ENCODE data around the gene SCFD2.

Gene SCFD2

GRCh38 chr4:53123819-53124218, 242.0 kb downstream of the SCFD2 start:
- no peak for DNase-seq (ENCODE audit: low read depth)

GRCh38 chr4:53123171-53123570, 242.7 kb downstream of the SCFD2 start:
- no peak for DNase-seq (ENCODE audit: low read depth)
- H3K4me3 ChIP-seq (ENCODE audit: low read depth, low read length): no peak overlapping the region

More at GRCh38 chr4:53123819-53124218, 242.0 kb downstream of the SCFD2 start:
- no peak overlapping the region for H3K4me3 ChIP-seq (ENCODE audit: low read depth, low read length)

GRCh38 chr4:53122280-53123116, 243.4 kb downstream of the SCFD2 start:
- no peak for DNase-seq (ENCODE audit: low read depth)
- H3K4me3 ChIP-seq (ENCODE audit: low read depth, low read length): no peak overlapping the region

- no peak overlapping the region for H3K4me3 ChIP-seq (ENCODE audit: low read depth, low read length)
- DNase-seq (ENCODE audit: low read depth): no peak
Measured at GRCh38 chr4:53121264-53121865, 244.5 kb downstream of the SCFD2 start.

GRCh38 chr4:53120778-53121177, 245.1 kb downstream of the SCFD2 start:
- no peak for DNase-seq (ENCODE audit: low read depth)
- no peak overlapping the region for H3K4me3 ChIP-seq (ENCODE audit: low read depth, low read length)

- peak; percentile 62 for DNase-seq (ENCODE audit: low read depth)
- H3K4me3 ChIP-seq (ENCODE audit: low read depth, low read length): no peak overlapping the region
Measured at GRCh38 chr4:53119680-53120079, 246.2 kb downstream of the SCFD2 start.

- H3K4me3 ChIP-seq (ENCODE audit: low read depth, low read length): no peak overlapping the region
- no peak for DNase-seq (ENCODE audit: low read depth)
Measured at GRCh38 chr4:53118676-53119075, 247.2 kb downstream of the SCFD2 start.

- no peak overlapping the region for H3K4me3 ChIP-seq (ENCODE audit: low read depth, low read length)
- DNase-seq (ENCODE audit: low read depth): no peak
Measured at GRCh38 chr4:53116954-53117353, 248.9 kb downstream of the SCFD2 start.

GRCh38 chr4:53113431-53114225, 252.2 kb downstream of the SCFD2 start:
- no peak overlapping the region for H3K4me3 ChIP-seq (ENCODE audit: low read depth, low read length)
- DNase-seq (ENCODE audit: low read depth): no peak

- DNase-seq (ENCODE audit: low read depth): no peak
- H3K4me3 ChIP-seq (ENCODE audit: low read depth, low read length): no peak overlapping the region
Measured at GRCh38 chr4:53105313-53105712, 260.5 kb downstream of the SCFD2 start.

- DNase-seq (ENCODE audit: low read depth): no peak
- H3K4me3 ChIP-seq (ENCODE audit: low read depth, low read length): no peak overlapping the region
Measured at GRCh38 chr4:53103481-53103880, 262.4 kb downstream of the SCFD2 start.

- peak; percentile 31 for DNase-seq (ENCODE audit: low read depth)
- peak overlapping the region; percentile 11 for H3K4me3 ChIP-seq (ENCODE audit: low read depth, low read length)
Measured at GRCh38 chr4:53101191-53101581, 264.7 kb downstream of the SCFD2 start.

GRCh38 chr4:53100501-53101190, 265.2 kb downstream of the SCFD2 start:
- peak; percentile 20 for DNase-seq (ENCODE audit: low read depth)
- H3K4me3 ChIP-seq (ENCODE audit: low read depth, low read length): peak overlapping the region; percentile 11

- peak; percentile 72 for DNase-seq (ENCODE audit: low read depth)
- no peak overlapping the region for H3K4me3 ChIP-seq (ENCODE audit: low read depth, low read length)
Measured at GRCh38 chr4:53098681-53099121, 267.2 kb downstream of the SCFD2 start.

GRCh38 chr4:53094040-53094439, 271.8 kb downstream of the SCFD2 start:
- no peak overlapping the region for H3K4me3 ChIP-seq (ENCODE audit: low read depth, low read length)
- DNase-seq (ENCODE audit: low read depth): no peak

GRCh38 chr4:53089936-53090729, 275.7 kb downstream of the SCFD2 start:
- no peak overlapping the region for H3K4me3 ChIP-seq (ENCODE audit: low read depth, low read length)
- DNase-seq (ENCODE audit: low read depth): peak; percentile 19

- no peak for DNase-seq (ENCODE audit: low read depth)
- no peak overlapping the region for H3K4me3 ChIP-seq (ENCODE audit: low read depth, low read length)
Measured at GRCh38 chr4:53088152-53088551, 277.7 kb downstream of the SCFD2 start.

- no peak overlapping the region for H3K4me3 ChIP-seq (ENCODE audit: low read depth, low read length)
- no peak for DNase-seq (ENCODE audit: low read depth)
Measured at GRCh38 chr4:53076374-53076958, 289.4 kb downstream of the SCFD2 start.
